KMS-11 (cell line): ENCODE measurements around the gene TMEM131L.

Source experiments
- H2AFZ ChIP-seq: fragments of 200-600 bp; sonication (generic); 2 replicates; pipeline ENCODE4 v1.6.1; 2016; ENCODE audit warnings: antibody characterized with exemption, mixed run types, low read depth
- H3K27ac ChIP-seq: fragments of 200-600 bp; sonication (generic); 2 replicates; pipeline ENCODE4 v1.6.1; 2016; ENCODE audit warnings: mild to moderate bottlenecking, mixed run types
- H3K27me3 ChIP-seq: fragments of 200-600 bp; sonication (generic); 2 replicates; pipeline ENCODE4 v1.6.1; 2017; ENCODE audit warnings: mild to moderate bottlenecking, low read depth, mixed run types, moderate library complexity; ENCODE audit not compliant: insufficient read depth
- H3K36me3 ChIP-seq: fragments of 200-600 bp; sonication (generic); 2 replicates; pipeline ENCODE4 v1.6.1; 2017; ENCODE audit warnings: mild to moderate bottlenecking, mixed run types; ENCODE audit not compliant: insufficient read depth
- H3K4me1 ChIP-seq: fragments of 200-600 bp; sonication (generic); 2 replicates; pipeline ENCODE4 v1.6.1; 2016; ENCODE audit warnings: mild to moderate bottlenecking, low read depth, mixed run types; ENCODE audit not compliant: poor library complexity, severe bottlenecking
- H3K4me2 ChIP-seq: fragments of 200-600 bp; sonication (generic); 2 replicates; pipeline ENCODE4 v1.7.0; 2016; ENCODE audit warnings: mild to moderate bottlenecking, mixed run types
- H3K4me3 ChIP-seq: fragments of 200-600 bp; sonication (generic); IDR thresholded peaks from 2 replicates; pipeline ENCODE4 v1.6.1; 2017; ENCODE audit warnings: low read depth, low read length, mixed read lengths; ENCODE audit not compliant: insufficient read depth
- H3K79me2 ChIP-seq: fragments of 200-600 bp; sonication (generic); 2 replicates; pipeline ENCODE4 v1.6.1; 2016; ENCODE audit warnings: low read depth, mixed run types; ENCODE audit not compliant: insufficient read depth
- H3K9ac ChIP-seq: fragments of 200-600 bp; sonication (generic); 2 replicates; pipeline ENCODE4 v1.6.1; 2016; ENCODE audit warnings: mild to moderate bottlenecking, mixed run types
- H4K20me1 ChIP-seq: fragments of 200-600 bp; sonication (generic); 2 replicates; pipeline ENCODE4 v1.6.1; 2016; ENCODE audit warnings: mild to moderate bottlenecking, mixed run types; ENCODE audit not compliant: insufficient read depth
- CTCF ChIP-seq: fragments of 200-600 bp; sonication (generic); conservative IDR thresholded peaks from 2 replicates; pipeline ENCODE4 v1.6.1; 2017; ENCODE audit warnings: low read depth, mild to moderate bottlenecking, antibody characterized with exemption, low read length, moderate library complexity, mixed read lengths

TMEM131L gene

GRCh38 chr4:153541456-153542096 is 75.4 kb downstream of the TMEM131L start:
- TF ChIP-seq CTCF, result no peak
- Histone ChIP-seq H3K4me3 (no peak overlapping the region), H3K4me1 (peaks cover 8% of the 10 kb centered on the region), H3K9ac (no peak overlapping the region), H3K27ac (no peak overlapping the region), H2AFZ (no peak overlapping the region), H4K20me1 (no peaks in the 10 kb centered on the region), H3K79me2 (no peaks in the 10 kb centered on the region), H3K4me2 (no peak overlapping the region), H3K36me3 (no peaks in the 10 kb centered on the region), H3K27me3 (no peaks in the 10 kb centered on the region)

GRCh38 chr4:153542131-153542530 is 76.0 kb downstream of the TMEM131L start:
- peaks cover 8% of the 10 kb centered on the region for H3K4me1 ChIP-seq
- H3K4me3 ChIP-seq, result no peak overlapping the region
- no peak overlapping the region for H3K4me2 ChIP-seq
- no peak for TF ChIP-seq CTCF
- no peaks in the 10 kb centered on the region for H4K20me1 ChIP-seq
- no peaks in the 10 kb centered on the region for H3K36me3 ChIP-seq
- no peak overlapping the region for H2AFZ ChIP-seq
- H3K27me3 ChIP-seq, result no peaks in the 10 kb centered on the region
- no peak overlapping the region for H3K27ac ChIP-seq
- no peaks in the 10 kb centered on the region for H3K79me2 ChIP-seq
- H3K9ac ChIP-seq, result no peak overlapping the region

- H3K36me3 ChIP-seq, result no peaks in the 10 kb centered on the region
Measured at GRCh38 chr4:153542834-153543233, 76.7 kb downstream of the TMEM131L start.

GRCh38 chr4:153543351-153543750 is 77.2 kb downstream of the TMEM131L start:
- Histone ChIP-seq H3K36me3 (no peaks in the 10 kb centered on the region), H3K27ac (no peak overlapping the region), H3K27me3 (no peaks in the 10 kb centered on the region), H3K4me1 (peaks cover 8% of the 10 kb centered on the region), H3K4me2 (no peak overlapping the region), H3K79me2 (no peaks in the 10 kb centered on the region), H4K20me1 (no peaks in the 10 kb centered on the region), H2AFZ (no peak overlapping the region), H3K4me3 (no peak overlapping the region), H3K9ac (no peak overlapping the region)
- TF ChIP-seq CTCF, result no peak

More at GRCh38 chr4:153542834-153543233, 76.7 kb downstream of the TMEM131L start:
- no peak overlapping the region for H3K4me3 ChIP-seq
- H3K4me1 ChIP-seq, result peaks cover 8% of the 10 kb centered on the region
- no peaks in the 10 kb centered on the region for H3K27me3 ChIP-seq
- no peak overlapping the region for H3K27ac ChIP-seq
- peak; percentile 16; the same call in 1 of the 2 replicates for TF ChIP-seq CTCF
- no peak overlapping the region for H3K4me2 ChIP-seq
- H4K20me1 ChIP-seq, result no peaks in the 10 kb centered on the region
- H3K79me2 ChIP-seq, result no peaks in the 10 kb centered on the region
- no peak overlapping the region for H2AFZ ChIP-seq
- no peak overlapping the region for H3K9ac ChIP-seq
